Stimulated activated CD4-positive, alpha-beta T cell treated with anti-CD3 and anti-CD28 coated beads, Interleukin-15, amount 100 ng/mL, for 1 hour (primary cell): ENCODE data around the gene CRYGN.

Experiments used
- DNase-seq, 2 donors: peaks; one replicate each; pipeline ENCODE4 v3.0.0-alpha.2; 2020; ENCODE audit warnings: low read depth in 1 of 2, low spot score in 1 of 2

The CRYGN gene

GRCh38 chr7:151393031-151393977 lies 46.6 kb downstream of the CRYGN start:
- DNase-seq = no peak

GRCh38 chr7:151392426-151392825 lies 47.5 kb downstream of the CRYGN start:
- no peak for DNase-seq

- no peak for DNase-seq
These were observed 47.9 kb downstream of the CRYGN start for GRCh38 chr7:151392002-151392401.

GRCh38 chr7:151391358-151391730 lies 48.6 kb downstream of the CRYGN start:
- no peak for DNase-seq

GRCh38 chr7:151390598-151391357 lies 49.2 kb downstream of the CRYGN start:
- no peak for DNase-seq

GRCh38 chr7:151389768-151390597 lies 50.0 kb downstream of the CRYGN start:
- DNase-seq = no peak

- DNase-seq = no peak
These were observed 50.7 kb downstream of the CRYGN start for GRCh38 chr7:151389096-151389767.

GRCh38 chr7:151388430-151388829 lies 51.5 kb downstream of the CRYGN start:
- DNase-seq = no peak

- no peak for DNase-seq
These were observed 52.0 kb downstream of the CRYGN start for GRCh38 chr7:151388007-151388297.

- no peak for DNase-seq
These were observed 52.6 kb downstream of the CRYGN start for GRCh38 chr7:151387161-151388006.

GRCh38 chr7:151386301-151387160 lies 53.4 kb downstream of the CRYGN start:
- no peak for DNase-seq

- DNase-seq = no peak
These were observed 54.2 kb downstream of the CRYGN start for GRCh38 chr7:151385626-151386300.

GRCh38 chr7:151384776-151385625 lies 54.9 kb downstream of the CRYGN start:
- no peak for DNase-seq

GRCh38 chr7:151384352-151384697 lies 55.6 kb downstream of the CRYGN start:
- no peak for DNase-seq

GRCh38 chr7:151383638-151384351 lies 56.1 kb downstream of the CRYGN start:
- DNase-seq = no peak

- no peak for DNase-seq
These were observed 57.7 kb downstream of the CRYGN start for GRCh38 chr7:151382079-151382885.
